ENCODE measurements around the gene VAMP3. TPM values are rescaled to one million over a fixed set of nuclear protein-coding genes. Genes with fewer than 3 reads are reported as not detected.

The VAMP3 gene
- total RNA-seq (2014; rRNA removed; shearing (Covaris generic)) = 66.6 and 81.3 TPM in 2 replicates
- polyA plus RNA-seq (2015; cell fraction: cytosol; rRNA removed) = 110 and 144 TPM in 2 replicates
- polyA plus RNA-seq (2015; cell fraction: nucleus; rRNA removed) = 59.0 and 77.6 TPM in 2 replicates

- DNase-seq (ENCODE audit: low read depth) = peak; percentile 51
These were observed at the start of gene VAMP3 for GRCh38 chr1:7770997-7771822. Gene VAMP3, plus strand, starts transcription at chr1:7771296. Its CDS starts 88 bp downstream, at chr1:7771384.

GRCh38 chr1:7721940-7722669 lies 49.0 kb upstream of the VAMP3 start:
- no peak for DNase-seq (ENCODE audit: low read depth)

- no peak for DNase-seq (ENCODE audit: low read depth)
These were observed 48.5 kb upstream of the VAMP3 start for GRCh38 chr1:7722670-7723012.

- no peak for DNase-seq (ENCODE audit: low read depth)
These were observed 44.5 kb upstream of the VAMP3 start for GRCh38 chr1:7726623-7727022.

- no peak for DNase-seq (ENCODE audit: low read depth)
These were observed 43.2 kb upstream of the VAMP3 start for GRCh38 chr1:7727809-7728471.

- DNase-seq (ENCODE audit: low read depth) = no peak
These were observed 41.3 kb upstream of the VAMP3 start for GRCh38 chr1:7729761-7730160.

- no peak for DNase-seq (ENCODE audit: low read depth)
These were observed 38.8 kb upstream of the VAMP3 start for GRCh38 chr1:7732331-7732730.

- no peak for DNase-seq (ENCODE audit: low read depth)
These were observed 37.8 kb upstream of the VAMP3 start for GRCh38 chr1:7733276-7733675.

GRCh38 chr1:7738044-7738443 lies 33.1 kb upstream of the VAMP3 start:
- no peak for DNase-seq (ENCODE audit: low read depth)

GRCh38 chr1:7743346-7743745 lies 27.8 kb upstream of the VAMP3 start:
- no peak for DNase-seq (ENCODE audit: low read depth)

- DNase-seq (ENCODE audit: low read depth) = no peak
These were observed 26.2 kb upstream of the VAMP3 start for GRCh38 chr1:7744882-7745281.

- no peak for DNase-seq (ENCODE audit: low read depth)
These were observed 25.3 kb upstream of the VAMP3 start for GRCh38 chr1:7745783-7746182.

- no peak for DNase-seq (ENCODE audit: low read depth)
These were observed 23.5 kb upstream of the VAMP3 start for GRCh38 chr1:7747605-7748004.

GRCh38 chr1:7749126-7749525 lies 22.0 kb upstream of the VAMP3 start:
- DNase-seq (ENCODE audit: low read depth) = no peak

- DNase-seq (ENCODE audit: low read depth) = no peak
These were observed 19.9 kb upstream of the VAMP3 start for GRCh38 chr1:7751174-7751573.

GRCh38 chr1:7752512-7753417 lies 18.3 kb upstream of the VAMP3 start:
- DNase-seq (ENCODE audit: low read depth) = peak; percentile 62

- no peak for DNase-seq (ENCODE audit: low read depth)
These were observed 17.5 kb upstream of the VAMP3 start for GRCh38 chr1:7753641-7754040.

GRCh38 chr1:7754234-7754633 lies 16.9 kb upstream of the VAMP3 start:
- no peak for DNase-seq (ENCODE audit: low read depth)

- DNase-seq (ENCODE audit: low read depth) = peak; percentile 31
These were observed 15.6 kb upstream of the VAMP3 start for GRCh38 chr1:7755448-7755847.

- no peak for DNase-seq (ENCODE audit: low read depth)
These were observed 10.9 kb upstream of the VAMP3 start for GRCh38 chr1:7760245-7760644.

GRCh38 chr1:7761103-7761502 lies 10.0 kb upstream of the VAMP3 start:
- no peak for DNase-seq (ENCODE audit: low read depth)

Data from HT1080 (cell line).